Dermis blood vessel endothelial cell (primary cell): ENCODE measurements around the gene FLAD1. TPM values are rescaled to one million over a fixed set of nuclear protein-coding genes. Genes with fewer than 3 reads are reported as not detected.

ENCODE experiments used
- DNase-seq: peaks from one replicate; pipeline ENCODE4 v3.0.0; 2010
- total RNA-seq: library from RNA; depleted of rRNA; stranded (reverse); fragments of >200 nt; gene quantifications from 2 replicates; pipeline ENCODE4 v1.2.3, GENCODE V29; 2014

FLAD1 gene
- total RNA-seq, 1 donor from 2014 or later, result 27.1 TPM

- peak; percentile 37 for DNase-seq
Observed at GRCh38 chr1:154992721-154993571, 9.8 kb downstream of the FLAD1 start.

GRCh38 chr1:154993572-154994268, 10.6 kb downstream of the FLAD1 start, which contains the start of gene LENEP:
Gene LENEP (plus strand): TSS chr1:154993586. CDS start chr1:154993608, 22 bp downstream.
- DNase-seq, result no peak

GRCh38 chr1:154994269-154994587, 11.1 kb downstream of the FLAD1 start:
- no peak for DNase-seq

- DNase-seq, result no peak
Observed at GRCh38 chr1:154994591-154994990, 11.4 kb downstream of the FLAD1 start.

- peak; percentile 90 for DNase-seq
Observed at GRCh38 chr1:154995301-154995983, 12.3 kb downstream of the FLAD1 start.

DNA sequence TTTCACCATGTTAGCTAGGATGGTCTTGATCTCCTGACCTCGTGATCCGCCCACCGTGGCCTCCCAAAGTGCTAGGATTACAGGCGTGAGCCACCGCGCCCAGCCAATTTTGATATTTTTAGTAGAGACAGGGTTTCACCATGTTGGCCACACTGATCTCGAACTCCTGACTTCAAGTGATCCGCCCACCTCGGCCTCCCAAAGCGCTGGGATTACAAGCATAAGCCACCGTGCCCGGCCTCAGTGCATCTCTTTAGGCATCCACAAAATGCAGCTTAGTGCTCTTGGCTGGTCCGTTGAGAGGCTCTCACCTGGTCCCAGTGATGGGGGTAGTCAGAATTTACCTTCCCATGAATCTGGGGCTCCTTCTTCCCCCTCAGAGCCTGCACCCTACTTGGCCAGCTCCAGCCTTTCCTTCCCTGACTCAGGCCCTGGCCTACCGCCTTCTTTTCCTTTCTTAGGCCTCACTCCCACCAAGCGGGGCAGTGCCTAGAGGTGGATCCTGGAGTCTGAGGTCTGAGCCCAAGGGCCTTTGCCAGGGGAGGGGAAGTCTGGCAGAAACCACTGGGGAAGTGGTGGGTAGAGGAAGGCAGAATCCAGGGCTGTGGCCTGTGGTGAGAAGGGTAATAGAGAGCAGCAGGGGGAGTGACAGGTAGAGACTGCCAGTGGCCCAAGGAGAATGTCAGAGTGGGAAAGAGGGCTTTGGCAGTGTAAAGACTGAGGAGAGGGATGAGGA, 14.0 kb downstream of the FLAD1 start:
- no peak for DNase-seq

GRCh38 chr1:154998201-154998780, 15.1 kb downstream of the FLAD1 start:
- DNase-seq, result no peak

DNA sequence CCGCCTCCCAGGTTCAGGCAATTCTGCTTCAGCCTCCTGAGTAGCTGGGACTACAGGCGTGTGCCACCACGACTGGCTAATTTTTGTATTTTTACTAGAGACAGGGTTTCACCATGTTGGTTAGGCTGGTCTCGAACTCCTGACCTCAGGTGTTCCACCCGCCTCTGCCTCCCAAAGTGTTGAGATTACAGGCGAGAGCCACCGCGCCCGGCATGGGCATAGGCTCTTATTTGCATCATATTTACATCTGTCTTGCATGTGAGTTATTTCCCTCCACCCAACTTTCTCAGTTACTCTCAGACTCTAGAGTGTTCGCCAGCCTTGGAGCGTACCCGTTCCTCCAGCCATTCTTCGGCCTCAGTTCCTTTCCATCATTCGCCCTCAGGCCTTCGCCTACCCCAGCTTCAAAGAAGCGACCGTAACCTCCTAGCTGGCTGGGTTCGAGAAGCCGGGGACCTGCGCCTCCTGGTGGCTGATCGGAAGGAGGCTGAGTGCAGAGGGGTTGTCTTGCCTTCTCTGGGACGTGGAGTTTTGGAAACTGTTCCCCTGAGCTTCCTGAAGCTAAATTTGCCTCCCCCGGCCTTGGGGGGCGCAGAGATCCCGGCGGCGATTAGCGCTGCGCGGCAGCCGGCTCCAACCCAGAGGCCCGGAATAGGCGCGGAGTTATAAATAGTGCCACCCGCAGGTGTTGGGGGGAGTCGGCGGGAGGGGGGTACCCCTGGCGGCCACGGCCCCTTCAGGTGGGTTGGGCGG, 15.8 kb downstream of the FLAD1 start:
- peak; percentile 78 for DNase-seq

DNA sequence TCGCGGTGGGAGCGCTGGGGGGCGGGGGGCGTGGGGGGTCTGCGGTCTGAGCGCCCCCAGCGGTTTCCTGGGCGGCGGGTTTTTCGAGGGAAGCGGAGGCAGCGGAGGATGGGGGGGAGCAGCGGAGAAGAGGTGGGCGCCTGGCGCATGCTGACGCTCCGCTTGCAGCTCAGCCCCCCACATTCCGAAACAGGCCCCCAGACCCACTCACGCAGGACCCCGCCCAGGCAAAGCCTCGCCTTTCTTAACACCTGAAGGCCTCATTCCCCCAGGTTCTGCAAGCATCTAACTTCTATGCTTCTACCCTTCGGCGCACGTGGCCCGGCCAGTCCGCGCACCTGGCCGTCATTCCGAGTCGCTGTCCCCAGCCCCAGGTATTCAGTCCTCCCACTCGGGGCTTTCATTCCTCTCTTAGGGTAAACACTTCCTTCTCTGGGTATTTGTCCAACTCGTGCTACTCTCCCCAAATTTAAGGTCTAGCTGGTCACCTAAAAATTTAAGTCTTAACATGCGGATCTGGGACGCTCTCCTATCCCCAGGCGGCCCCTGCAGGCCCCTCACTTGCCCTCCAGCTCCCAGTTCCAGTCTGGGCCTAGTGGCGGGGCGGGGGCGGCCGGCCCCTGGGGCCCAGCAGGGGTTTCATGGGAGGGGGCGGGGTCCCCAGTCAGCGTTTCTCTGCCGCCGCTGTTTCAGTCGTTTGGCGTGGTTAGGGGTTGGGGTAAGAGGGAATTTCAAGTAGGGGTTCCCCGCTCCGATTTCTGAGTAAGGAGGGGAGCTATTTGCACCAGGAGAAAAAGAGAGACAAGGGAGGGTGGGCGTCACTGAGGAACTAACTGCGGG, 16.6 kb downstream of the FLAD1 start:
- DNase-seq, result no peak

DNA sequence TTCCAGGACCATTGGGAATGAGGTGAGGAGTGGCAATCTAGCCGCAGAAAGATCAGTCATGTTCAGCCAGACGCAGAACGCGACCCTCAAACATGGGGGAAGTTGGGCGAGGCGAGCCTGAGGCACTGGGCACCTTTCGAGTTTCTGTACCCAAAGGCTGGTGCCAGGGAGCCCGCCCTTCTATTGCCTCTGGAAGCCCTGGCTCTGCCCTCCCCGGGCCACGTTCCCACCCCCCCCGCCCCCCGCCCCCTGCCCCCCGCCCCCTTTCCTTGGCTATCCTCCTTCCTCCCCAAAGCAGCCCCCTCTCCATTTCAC, 17.2 kb downstream of the FLAD1 start:
- peak; percentile 26 for DNase-seq

DNA sequence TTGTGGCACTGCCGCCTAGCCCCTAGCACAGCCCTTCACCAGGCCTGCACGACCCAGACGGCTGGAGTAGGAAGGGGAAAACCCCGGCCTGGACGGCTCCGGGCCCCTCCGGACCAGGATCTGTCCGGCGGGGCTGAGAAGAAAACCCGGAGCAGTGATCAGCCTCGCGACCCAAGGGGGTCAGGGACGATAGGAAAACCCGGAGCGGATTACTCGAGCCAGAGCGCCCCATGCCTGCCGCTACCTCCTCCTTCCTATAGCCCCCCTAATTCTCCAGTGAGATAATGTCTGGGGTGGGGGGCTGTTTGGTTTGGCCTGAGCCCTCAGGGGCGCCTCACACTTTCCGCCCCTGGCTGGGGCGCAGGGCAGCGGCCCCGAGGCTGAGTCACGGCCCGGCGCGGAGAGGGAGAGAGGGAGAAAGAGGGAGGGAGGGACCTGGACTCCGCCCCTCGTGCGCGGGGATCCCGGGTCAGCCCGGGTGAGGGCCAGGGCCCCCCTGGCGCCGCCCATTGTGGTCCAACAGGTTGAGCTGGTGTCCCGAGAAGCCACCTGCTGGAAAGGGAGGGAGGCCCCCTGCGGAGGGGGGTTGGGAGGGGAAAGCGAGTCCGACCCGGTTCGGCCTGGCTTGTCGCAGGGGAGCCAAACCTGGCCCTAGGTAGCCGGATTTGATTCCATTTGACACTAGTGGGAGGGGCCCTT, 17.7 kb downstream of the FLAD1 start:
- peak; percentile 88 for DNase-seq

DNA sequence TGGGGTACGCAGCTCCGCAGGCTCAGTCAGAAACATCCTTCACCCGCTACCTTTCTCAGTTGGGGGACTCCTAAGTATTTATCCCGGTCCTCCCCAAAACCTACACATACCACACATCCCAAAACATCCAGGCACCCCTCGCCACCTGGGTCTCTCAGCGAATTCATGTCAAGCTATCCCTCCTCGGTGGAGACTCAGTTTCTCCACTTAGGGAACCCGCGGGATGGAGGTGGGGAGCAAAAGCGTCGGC, 18.2 kb downstream of the FLAD1 start:
- DNase-seq, result no peak

DNA sequence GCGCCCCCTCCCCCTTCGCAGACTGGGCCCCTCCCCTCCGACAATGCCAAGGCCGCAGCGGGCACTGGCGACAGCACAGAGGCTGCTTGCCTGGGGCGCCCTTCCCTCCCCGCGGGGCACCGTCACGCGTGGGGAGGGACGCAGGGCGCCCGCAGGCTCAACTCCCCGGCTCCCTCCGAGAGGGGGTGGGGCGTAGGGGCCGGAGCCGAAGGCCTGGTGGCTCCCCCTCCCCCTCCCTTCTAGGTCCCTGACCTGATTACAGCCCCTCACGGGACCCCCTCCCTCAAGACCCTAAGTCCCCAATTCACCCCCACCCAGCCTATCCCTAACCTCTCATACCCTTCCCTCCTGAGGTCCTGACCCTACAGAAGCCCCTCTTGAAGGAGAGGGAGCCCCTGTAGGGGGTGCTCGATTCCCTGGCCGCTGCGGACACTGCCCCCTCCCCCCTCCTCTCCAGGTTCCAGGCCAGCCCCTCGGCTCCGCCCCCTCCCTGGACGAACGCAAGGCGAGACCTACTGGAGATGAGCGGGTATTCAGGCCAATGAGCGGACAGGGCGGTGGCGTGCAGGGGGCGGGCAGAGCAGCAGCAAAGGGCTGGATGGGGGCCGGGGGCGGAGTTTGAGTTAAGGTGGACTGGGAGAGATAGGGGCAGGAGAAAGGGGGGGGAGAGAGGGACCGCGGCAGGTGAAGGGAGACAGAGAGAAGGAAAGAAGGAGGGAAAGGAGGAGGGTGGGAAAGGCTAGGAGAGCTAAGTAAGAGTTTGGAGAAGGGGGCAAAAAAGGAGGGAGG, 18.7 kb downstream of the FLAD1 start:
- peak; percentile 100 for DNase-seq

- DNase-seq, result peak; percentile 51
Observed at GRCh38 chr1:155002464-155003226, 19.5 kb downstream of the FLAD1 start, which contains the start of gene ZBTB7B. Gene ZBTB7B (plus strand): TSS chr1:155002802. CDS start chr1:155014661, 11,859 bp downstream.

DNA sequence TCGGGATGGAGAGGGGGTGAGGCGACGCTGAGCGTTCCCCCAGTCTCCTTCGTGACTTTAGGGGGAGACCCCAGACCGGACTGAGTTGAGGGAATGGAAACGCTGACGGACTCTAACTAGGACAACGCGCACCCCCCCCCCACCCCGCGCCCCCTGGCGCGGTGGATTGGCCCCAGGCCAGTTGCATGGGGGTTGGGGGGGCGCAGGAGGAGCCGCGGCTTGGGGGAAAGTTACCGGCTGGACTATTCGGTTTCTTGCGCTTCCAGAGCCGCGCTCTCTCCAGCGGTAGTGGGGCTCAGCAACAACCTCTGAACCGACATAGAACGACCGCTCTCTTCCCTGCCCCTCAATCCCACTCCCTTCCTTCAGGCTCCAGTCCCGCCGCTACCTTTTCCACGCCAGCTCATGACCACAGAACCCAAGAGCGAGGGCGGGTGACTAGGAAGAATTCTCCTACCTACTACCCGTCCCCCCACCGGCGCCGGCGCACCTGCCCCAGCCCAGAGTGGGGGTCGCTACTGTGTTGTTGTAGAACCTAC, 20.2 kb downstream of the FLAD1 start:
- DNase-seq, result peak; percentile 39

- peak; percentile 39 for DNase-seq
Observed at GRCh38 chr1:155003766-155004351, 20.7 kb downstream of the FLAD1 start.

DNA sequence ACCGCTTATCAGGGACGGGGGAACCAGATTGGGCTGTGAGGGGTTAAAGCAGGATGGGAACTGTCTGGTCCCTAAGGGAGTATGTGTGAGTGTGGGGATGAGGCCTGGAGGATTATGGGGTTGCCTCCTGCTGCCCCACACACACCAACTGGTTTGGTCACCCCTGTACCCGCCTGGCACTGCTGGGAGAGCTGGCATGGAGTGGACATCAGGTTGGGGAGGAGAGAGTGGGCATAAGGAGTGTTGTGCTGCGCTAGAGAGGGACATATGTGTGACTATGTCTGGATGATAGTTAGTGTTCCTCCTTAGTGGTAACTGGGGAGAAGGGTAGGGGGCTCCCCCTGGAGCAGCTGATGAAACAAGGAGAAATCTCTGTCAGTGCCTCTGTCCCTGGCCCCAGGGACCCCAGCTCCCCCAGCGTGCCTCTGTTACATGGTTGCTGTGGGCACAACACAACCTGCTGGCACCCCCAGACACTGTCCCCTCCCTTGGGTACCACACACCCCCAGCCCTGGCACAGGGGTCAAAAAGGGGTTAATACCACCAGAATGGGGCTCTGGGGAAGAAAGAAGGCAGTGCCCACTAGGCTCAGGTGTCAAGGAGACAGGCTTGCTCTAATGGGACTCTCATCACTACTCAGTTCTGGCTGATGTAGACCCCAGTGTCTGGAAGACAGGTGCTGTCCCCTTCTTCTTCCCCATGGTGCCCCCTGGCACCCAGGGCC, 21.4 kb downstream of the FLAD1 start:
- no peak for DNase-seq
